Cerebellar cortex (tissue), 1 donor: ENCODE results near the gene PDCD1.
A peak's percentile ranks its signal among the peaks of the same experiment; 100 is the strongest.
"Not testable (repeated sequence)": the region's sequence is repeated elsewhere in the genome, so short reads cannot be mapped to it uniquely, and the experiment has no call there.

ENCODE experiments used
- DNase-seq: peaks from one replicate; pipeline ENCODE4 v3.0.0-alpha.2; 2015; ENCODE audit warnings: low spot score

The PDCD1 gene

DNA sequence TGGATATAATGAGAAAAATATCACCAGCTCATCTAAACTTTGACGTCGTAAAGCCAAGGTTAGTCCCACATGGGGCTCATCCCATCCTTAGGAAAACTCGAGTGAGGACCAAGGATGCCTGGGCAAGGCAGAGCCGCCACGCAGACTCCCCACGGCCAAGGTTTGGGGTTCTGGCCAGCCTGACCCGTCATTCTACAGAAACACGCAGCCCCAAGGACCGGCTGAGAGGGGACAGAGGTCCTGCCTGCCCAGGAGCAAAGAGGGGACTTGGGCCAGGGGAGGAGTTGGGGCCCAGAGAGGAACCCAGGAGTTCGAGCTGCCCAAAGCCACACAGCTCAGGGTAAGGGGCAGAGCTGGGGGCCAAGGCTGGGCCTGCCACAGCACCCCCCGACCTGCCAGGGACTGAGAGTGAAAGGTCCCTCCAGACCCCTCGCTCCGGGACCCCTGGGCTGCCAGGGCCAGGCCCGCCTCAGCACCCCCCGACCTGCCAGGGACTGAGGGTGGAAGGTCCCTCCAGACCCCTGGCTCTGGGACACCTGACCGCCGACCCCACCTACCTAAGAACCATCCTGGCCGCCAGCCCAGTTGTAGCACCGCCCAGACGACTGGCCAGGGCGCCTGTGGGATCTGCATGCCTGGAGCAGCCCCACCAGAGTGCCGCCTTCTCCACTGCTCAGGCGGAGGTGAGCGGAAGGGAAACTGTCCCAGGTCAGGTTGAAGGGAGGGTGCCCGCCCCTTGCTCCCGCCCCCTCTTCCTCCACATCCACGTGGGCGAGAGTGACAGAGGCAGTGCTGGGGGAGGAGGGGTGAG is at the start of gene PDCD1:
PDCD1 (minus strand) TSS at position 689 of the 811 bp plus-strand sequence; CDS start at position 633, 56 bp downstream.
- no peak for DNase-seq

DNA sequence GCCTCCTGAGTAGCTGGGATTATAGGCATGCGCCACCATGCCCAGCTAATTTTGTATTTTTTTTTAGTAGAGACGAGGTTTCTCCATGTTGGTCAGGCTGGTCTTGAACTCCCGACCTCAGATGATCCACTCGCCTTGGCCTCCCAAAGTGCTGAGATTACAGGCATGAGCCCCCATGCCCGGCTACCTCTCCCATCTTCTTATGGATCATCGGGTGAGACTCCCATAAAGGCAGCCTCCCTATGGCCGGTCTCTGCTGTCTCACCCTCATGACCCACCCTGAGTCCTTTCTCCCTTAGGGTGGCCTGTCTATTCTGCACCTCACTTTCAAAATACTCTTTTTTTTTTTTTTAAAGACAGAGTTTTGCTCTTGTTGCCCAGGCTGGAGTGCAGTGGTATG is 49.1 kb upstream of the PDCD1 start:
- DNase-seq, result not testable (repeated sequence)

DNA sequence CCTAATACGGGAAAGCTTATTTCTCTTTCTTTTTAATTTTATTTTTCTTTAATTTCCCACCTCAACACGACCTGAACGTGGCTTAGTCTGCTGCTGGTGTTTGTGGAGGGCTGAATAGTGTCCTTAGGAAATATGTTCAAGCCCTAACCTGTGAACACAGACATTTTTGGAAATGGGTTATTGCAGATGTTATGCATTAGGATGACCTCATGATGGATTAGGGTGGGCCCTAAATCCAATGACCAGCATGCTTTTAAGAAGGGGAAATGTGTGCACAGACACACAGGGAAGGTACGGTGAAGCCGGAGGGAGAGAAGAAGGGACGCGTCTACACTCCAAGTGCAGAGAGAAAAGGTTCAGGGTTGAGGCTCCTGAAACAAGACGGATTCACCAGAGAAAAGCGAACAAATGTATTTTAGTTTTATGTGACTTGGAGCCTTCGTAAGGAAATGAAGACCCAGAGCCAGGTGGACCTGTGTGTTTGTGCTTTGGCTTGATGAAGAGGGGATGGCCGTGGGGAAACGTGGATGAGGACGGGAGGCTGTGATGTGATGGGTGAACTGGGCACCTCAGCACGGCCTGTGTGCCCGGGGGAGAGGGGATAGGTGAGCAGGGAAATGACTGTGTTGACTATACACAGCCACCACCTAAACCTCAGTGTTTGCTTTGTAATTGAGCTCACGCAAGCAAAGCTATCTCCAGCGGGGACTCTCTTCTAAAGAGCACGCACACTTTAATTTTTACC is 48.3 kb upstream of the PDCD1 start:
- DNase-seq, result no peak

DNA sequence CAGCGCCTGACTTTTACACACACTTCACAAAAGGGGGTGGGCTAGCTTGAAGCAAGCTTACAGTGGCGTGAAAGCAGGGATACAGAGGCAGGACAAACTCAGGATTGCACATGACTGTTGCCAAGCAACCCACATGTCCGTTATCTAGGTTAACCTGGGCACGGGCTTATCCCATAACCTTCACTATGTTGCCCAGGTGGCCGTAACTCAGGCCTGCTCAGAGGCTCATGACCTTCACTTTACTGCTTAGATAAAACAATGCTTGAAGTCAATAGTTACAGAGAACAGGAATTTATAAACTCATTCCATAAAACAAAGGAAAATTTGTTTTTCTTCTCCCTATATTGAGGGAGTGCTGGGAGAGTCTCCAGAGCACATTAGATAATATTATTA is 47.7 kb upstream of the PDCD1 start:
- DNase-seq, result not testable (repeated sequence)

DNA sequence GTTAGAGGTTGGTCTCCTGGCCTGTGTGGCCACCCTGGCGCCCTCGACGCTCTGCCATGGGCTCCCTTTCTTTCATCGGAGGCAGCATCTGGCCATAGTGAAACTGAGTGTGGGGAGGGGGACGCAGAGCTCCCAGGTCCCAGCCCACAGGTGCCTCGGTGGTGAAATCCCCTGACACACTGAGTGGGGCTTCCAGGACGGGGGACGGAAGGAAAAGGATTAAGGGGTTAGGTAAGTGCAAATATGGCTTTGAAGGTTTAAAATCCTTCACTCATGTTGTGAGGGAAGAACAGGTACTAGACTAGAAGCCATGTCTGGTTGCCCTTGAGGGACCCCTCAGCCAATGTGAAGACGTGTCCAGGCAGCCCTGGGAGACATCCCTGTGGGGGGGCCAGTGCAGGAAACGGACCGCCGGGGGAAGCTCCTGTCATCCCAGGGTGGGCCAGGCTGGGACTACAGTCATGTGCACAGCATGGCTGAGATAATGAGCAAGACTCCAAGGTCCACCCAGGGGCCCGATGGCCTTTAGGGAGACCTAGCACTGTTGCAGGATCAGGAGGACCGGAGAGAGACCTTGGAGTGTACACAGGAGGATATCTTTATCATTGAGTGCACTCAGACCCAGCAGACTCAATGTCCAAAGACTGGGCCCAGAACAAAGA is 47.2 kb upstream of the PDCD1 start:
- no peak for DNase-seq

DNA sequence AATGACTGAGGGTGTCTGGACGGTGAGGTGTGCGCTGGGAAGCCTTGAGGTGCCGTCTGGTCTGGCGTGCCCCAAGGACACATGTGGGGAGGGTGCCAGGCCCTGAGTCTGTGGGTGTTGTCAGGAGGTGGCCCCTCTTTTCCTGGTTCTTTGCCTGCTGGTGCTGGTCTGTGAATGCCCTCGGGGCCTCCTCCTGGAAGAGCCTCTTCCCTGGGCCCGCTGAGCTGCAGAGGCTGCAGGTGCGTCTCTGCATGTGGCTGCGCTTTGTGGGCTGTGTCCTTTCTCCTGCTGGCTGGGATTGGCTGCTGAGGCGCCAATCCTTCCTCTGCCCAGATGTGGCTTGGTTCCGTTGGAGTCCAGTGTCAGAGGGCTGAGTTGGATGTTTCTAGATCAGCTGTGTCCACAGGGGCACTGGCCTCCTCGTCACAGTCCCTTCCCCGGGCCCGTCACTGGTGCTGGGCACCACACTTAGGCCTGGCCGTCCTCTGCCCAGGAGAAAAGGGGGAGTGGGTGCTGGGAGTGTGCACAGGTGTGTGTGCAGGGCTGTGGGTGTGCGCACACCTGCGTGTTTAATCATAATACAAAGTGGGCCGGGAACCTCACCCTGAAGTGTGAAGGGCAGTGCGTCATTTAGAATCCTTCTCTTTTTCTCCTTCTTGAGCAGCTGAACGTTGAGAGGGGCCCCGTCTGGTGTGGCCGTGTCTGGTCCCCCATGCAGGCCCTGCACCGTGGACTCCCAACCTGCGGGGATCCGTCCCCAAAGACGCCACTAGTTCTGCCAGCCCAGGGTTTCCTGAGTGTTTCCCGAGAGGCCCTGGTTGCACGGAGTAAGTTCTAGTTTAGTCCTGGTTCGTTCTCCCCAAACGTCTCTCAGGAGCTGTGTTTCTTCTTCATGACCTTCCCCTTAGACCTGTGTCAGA is 46.4 kb upstream of the PDCD1 start:
- no peak for DNase-seq

DNA sequence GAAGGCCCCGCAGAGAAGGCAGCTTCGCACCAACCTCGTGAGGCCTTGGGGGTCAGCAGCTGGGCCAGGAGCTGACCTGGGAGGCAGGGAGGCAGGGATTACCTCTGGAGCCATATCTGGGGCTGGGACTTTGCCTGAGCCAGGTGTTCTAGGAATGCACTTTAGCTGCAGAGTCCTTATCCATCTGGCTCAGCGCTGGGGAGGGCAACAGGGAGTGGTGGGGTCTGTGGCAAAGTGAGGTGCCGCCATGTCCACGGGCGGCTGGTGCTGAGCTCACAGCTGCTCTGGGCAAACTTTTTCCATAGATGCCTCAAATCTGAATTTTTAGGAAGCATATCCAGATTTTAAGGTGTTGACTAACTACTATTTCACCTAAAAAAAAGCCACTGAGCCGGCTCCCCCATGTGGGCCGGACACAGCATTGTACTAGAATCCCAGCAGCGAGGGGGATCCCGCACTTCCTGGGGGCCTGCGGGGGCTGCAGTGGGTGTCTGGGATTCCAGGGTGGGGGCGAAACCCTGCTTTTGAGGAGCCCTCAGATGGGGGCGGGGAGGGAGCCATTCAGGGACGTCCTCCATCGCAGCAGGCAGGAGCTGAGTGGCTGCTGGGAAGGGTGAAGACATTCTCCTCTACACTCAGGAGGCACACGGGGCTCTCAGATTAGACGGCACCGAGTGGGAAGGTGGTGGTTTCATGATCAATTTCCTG is 45.5 kb upstream of the PDCD1 start:
- DNase-seq, result no peak

DNA sequence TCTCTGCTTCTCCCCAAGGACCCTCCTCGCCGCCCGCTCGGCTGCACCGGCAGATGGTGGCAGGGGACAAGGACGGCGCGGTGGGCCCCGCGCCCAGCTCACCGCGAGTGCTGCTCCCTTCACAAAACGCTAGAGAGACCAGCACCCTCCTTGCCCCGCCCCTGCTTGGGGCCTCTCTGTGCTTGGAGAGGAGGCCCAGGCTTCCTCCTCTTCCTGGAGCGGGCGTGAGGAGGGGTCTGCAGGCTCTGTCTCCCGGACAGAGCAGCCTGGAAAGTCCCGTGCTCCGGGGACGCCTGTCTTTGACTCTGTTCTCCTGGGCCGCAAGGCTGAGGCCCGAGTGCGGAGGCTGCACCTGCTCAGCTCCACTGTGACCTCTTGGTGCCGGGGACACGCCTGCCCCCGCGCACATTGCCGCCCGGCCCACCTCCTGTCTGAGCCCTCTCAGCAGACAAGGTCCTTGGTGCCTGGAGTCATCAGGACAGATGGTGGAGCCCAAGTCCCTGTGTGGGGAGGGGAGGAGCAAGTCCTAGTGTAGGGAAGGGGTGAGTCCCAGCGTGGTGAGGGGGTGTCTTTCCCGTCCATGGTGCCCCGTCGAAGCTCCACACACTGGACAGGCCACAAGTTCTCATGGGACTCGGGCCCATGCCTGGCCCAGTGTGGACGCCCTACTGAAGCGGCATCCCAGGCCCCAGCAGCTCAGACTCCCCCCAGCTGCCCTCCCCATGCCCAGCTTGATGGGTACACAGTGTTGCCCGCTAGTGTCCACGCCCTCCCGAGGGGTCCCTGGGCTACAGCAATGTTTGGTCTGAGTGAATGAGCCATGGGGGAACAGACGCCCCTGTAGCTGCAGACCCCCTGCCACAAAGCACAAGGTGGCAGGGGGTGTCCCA is 44.7 kb upstream of the PDCD1 start:
- no peak for DNase-seq

DNA sequence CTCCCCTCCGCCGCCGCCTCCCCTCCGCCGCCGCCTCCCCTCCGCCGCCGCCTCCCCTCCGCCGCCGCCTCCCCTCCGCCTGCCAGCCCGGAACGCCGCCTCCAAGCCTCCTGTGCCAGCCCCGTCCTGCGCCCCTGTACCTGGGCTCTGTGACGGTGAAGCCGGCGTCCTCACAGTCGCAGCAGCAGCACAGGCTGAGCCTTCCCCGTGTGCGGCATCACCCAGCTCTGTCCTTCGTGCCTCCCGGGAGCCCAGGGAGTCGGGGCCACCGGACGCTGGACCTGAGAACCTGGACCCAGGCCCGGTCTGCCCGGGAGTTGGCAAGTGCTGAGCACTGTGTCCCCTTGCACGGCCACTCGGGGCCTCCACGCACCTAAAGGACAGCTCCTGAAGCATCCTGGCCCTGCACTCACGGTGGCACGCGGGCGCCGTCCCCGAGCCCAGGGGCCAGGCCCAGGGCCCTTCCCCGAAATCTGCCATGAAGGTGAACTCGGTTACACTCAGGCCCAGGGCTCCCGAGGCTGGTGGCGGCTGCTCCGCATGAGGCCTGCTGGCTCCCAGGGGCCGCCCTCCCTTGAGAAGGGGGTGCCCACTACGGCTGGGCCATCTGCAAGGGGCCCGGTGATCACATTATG is 43.8 kb upstream of the PDCD1 start:
- no peak for DNase-seq

DNA sequence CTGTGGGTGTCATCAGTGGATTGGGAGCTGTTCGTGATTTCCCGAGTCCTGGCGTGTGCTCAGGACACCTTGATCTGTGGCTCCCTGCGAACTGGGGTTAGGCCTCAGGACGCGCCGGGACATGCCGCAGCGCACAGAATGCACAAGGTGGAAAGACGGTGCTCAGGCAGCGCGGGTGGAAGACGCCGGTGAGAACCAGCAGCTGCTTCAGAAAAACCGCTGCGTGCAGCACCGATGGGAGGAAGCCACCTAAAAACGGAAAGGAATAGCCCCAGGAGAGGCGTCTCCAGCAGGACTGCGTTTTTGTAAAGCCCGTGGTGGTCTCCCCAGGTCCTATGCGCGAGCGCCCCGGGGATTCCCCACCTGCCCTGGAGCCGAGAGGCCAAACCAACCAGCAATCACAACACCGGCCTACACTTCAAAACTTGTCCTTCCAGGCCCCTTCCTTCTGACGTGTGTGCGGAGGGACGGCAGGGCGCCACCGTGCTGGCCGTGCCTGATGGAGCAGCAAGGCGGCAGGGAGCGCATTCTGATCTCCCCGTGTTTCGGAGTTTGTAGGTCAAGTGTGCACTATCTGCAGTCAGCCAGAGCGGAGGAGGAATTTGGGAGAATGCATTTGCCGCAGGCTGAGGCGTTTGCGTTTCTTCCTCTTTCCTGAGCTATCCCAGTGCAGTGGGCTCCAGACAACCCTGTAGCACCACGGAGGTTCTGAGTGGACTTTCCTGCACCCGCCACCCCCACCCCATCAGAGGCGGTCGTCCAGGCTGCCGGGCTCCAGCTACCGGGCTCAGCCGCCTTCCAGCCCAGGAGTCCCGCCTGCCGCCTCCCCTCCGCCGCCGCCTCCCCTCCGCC is 43.0 kb upstream of the PDCD1 start:
- DNase-seq, result peak; percentile 60

DNA sequence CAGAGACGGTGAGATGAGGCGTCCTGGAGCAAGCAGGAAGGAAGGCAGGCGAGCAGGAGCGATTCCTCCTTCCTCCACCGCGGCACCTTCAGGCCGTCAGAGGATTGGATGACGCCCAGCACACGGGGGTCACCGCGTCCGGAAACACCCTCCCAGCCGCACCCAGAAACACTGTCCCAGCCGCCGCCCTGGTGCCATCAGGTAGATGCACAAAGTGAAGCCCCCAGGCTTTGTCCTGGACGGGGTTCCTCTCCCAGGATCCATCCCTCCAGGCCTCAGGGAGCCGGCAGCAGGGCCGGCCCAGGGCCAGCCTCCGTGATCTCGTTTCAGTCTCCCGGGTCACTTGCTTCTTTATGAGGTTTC is 42.3 kb upstream of the PDCD1 start:
- DNase-seq, result no peak

DNA sequence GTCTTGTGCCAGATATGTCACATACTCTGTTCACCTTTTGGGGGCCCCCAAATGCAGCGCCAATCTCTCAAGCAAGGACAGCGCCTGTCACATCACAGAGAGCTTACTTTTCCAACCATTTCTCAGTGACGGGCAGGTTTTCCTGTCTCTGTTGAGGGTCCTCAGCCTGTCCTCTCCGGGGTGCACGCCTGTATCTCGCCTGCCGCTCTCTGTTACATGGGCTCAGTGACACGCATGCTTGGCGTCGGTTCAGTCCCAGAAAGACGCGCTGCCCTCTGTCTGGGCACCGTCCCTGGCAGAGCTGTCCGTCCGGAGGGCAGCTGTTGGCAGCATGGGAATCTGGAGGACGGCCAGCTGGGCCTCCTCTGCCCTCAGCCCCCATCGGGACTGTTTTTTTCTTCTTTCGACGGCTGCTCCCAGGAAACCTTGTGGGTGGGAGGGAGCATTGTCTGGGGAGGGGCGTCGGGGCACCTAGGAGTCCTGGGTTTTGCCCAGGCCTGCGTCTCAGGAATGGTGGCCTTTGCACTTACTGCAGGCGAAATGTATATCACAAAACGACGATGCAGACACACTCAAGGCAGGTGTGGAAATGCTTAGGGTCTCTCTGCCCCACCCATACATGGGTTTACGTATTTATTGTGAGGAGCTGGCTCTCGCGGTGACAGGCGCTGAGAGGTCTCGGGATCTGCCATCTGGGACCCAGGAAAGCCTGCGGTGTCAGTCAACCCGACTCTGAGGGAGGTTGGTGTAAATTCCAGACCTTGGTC is 41.7 kb upstream of the PDCD1 start:
- no peak for DNase-seq

DNA sequence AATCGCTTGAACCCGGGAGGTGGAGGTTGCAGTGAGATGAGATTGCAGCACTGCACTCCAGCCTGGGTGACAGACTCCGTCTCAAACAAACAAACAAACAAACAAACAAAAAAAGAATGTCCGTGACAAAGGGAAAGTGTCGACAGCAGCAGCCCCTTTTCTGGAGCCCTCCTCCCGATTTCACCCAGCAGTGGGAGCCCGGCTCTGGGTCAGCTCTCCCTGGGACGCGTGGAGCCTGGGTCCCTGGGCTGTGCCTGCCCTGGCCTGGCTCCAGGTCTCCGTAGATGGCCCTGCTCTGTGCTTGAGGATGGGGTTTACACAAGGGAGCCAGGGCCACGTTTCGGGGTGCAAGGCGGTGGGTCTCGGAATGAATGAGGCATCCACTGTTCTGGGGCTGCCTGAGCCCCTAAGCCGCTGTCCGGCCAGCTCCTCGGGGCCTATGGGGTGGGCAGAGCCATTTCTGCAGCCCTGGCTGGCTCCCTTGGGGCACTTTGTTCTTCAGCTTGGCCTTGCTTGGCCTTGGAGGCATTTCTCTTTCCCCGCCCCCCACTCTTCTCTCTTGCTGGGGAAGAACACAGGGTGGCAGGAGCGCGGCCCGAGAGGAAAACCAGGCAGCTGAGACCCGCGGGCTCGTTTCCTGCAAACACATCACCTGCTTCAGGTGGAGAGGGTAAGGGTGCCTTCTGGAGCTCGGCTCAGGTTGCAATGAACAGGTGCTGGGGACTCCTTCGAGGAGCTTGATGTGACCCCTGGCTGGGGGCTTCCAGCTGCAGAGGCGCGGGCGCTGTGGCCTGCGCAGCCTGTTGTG is 40.0 kb upstream of the PDCD1 start:
- no peak for DNase-seq

DNA sequence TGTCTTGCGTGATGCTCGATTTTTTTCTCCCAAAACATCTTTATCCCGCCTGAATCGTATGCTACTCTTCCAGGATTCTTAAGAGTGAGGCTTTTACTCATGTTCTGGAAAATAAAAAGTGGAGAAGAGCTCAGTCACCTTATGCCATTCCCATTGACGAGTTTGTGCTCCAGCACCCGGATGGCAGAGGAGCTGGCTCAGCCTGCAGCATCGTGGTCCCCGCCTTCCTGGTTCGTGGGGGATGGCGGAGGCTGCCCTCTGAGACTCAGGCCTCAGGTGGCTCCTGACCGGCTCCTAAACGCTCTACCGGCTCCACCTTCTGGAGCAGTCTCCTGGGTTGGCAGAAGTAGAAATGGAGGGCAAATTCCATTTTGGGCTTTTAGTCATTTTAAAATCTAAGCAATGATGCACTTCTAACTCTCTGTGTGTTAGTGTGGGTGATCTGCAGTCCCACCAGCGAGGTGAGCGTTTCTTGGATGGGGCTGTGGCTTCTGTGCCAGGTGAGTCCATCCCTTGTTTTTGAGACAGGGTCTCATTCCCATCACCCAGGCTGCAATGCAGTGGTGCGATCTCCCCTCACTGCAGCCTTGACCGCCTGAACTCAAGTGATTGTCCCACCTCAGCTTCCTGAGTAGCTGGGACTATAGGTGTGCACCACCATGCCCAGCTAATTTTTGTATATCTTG is 38.7 kb upstream of the PDCD1 start:
- no peak for DNase-seq

DNA sequence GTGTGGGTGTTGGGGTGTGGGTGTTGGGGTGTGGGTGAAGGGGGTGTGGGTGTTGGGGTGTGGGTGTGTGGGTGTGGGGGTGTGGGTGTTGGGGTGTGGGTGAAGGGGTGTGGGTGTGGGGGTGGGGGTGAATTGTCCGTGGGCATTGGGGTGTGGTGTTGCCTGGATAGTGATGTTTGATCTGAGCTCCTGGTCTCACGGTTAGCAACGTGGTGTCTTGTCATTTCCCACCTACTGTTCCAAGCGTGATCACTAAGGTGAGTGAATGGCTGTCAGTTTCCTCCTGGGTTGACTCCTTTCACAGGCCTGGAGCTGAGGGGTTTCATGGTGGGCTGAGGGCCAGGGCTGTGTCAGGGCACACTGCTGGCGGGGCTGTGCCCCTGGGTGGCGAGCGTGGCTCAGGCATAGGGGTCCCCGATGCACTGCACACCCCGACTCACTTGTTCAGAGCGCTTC is 38.1 kb upstream of the PDCD1 start:
- no peak for DNase-seq
